AG09309 (cell line): ENCODE results near the gene SYNE3.

Experiments
- DNase-seq: peaks from one replicate; pipeline ENCODE4 v3.0.0-alpha.2; 2010; ENCODE audit warnings: low read depth
- H3K4me3 ChIP-seq: 2 replicates; pipeline ENCODE4 v1.5.1; 2011; ENCODE audit warnings: mild to moderate bottlenecking, low read depth, low read length, moderate library complexity; ENCODE audit not compliant: control insufficient read depth
- TF ChIP-seq, protein P1 (sequence below): IDR thresholded peaks from 2 replicates; pipeline ENCODE4 v1.5.1; 2011; ENCODE audit warnings: mild to moderate bottlenecking, low read depth, low read length, inconsistent platforms; ENCODE audit not compliant: insufficient read depth, control insufficient read depth; ENCODE audit errors: missing control alignments

SYNE3 gene

DNA sequence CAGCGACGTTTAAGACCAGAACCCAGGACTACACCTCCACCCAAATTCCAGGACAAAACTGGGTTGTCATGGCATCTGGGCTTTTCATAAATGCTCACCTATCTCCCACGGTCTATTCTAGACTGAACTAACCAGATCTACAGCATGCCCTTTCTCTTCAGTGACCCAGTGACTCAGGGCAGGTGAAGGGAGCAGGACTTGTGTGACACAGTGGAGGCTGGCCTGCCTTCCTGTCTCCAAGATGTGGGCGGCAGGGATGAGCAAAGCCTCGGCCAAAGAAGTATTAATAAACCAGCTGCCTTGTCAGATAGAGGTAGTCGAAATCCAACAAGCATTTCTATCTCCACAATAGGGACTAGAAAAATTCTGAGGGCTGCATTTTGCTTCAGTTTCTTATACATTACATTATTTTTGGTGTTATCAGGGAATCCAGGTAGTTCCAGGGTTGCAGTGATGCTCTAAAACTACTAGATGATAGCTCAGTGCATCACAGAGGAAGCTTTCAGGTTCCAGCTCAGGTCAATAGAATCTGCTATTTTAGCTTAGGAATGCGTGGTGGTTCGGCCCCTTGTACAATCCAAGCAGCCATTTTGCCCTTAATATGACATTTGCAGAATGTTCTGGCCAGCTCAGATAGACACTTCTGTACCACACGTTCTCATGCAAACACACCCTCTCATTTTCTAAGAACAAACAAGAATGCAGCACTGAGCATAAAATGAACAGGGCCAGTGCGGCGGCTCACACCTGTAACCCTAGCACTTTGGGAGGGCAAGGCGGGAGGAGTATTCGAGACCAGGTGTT is 14.2 kb upstream of the SYNE3 start:
- no peak for DNase-seq
- TF ChIP-seq, protein P1, sequence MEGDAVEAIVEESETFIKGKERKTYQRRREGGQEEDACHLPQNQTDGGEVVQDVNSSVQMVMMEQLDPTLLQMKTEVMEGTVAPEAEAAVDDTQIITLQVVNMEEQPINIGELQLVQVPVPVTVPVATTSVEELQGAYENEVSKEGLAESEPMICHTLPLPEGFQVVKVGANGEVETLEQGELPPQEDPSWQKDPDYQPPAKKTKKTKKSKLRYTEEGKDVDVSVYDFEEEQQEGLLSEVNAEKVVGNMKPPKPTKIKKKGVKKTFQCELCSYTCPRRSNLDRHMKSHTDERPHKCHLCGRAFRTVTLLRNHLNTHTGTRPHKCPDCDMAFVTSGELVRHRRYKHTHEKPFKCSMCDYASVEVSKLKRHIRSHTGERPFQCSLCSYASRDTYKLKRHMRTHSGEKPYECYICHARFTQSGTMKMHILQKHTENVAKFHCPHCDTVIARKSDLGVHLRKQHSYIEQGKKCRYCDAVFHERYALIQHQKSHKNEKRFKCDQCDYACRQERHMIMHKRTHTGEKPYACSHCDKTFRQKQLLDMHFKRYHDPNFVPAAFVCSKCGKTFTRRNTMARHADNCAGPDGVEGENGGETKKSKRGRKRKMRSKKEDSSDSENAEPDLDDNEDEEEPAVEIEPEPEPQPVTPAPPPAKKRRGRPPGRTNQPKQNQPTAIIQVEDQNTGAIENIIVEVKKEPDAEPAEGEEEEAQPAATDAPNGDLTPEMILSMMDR: no peak
- H3K4me3 ChIP-seq: no peak overlapping the region

- DNase-seq: no peak
- TF ChIP-seq, protein P1: no peak
- no peak overlapping the region for H3K4me3 ChIP-seq
These were observed 12.8 kb upstream of the SYNE3 start for GRCh38 chr14:95529216-95529615.

GRCh38 chr14:95527387-95528002 is 11.0 kb upstream of the SYNE3 start:
- TF ChIP-seq, protein P1: peak; percentile 67
- H3K4me3 ChIP-seq: no peak overlapping the region
- peak; percentile 71 for DNase-seq

DNA sequence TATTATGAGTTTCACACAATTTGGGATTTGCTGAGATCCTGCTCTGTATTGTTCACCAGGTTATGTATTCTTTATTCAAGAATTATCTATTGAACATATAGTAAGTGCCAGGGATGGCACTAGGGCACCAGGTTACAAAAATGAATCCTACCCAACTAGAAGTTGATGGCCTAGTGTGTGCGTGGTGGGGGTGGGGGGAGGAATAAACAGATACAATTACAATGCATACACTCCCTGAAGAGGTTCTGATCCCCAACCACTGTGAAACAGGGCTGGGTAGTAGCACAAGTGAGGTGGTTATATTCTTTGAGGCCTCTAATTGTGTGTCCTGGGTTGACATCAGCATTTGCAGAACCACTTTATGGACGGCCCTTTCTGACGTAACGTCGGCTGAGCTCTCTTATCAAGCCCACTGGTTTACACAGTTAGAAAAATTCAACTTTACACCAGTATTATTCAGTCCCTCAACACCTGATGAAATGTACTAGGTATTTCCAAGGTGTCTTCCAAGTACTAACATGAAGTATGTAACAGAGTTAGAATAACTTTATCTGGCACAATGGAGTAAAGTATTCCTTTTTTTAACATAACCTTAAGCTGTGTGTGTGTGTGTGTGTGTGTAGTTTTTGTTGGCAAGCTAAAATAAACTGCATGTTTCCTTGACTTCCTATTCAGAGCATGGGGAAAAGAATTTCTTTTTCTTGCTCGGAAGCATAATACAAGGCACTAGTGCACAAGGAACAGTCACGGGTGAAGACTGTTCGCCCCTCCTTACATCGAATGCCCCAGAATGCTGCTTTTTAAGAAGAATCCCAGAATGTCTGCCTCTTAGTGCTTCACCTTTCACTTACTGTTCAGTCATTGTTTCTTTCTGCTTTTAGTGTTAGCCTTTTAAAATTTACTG is 10.3 kb upstream of the SYNE3 start:
- TF ChIP-seq, protein P1: no peak
- no peak overlapping the region for H3K4me3 ChIP-seq
- no peak for DNase-seq

DNA sequence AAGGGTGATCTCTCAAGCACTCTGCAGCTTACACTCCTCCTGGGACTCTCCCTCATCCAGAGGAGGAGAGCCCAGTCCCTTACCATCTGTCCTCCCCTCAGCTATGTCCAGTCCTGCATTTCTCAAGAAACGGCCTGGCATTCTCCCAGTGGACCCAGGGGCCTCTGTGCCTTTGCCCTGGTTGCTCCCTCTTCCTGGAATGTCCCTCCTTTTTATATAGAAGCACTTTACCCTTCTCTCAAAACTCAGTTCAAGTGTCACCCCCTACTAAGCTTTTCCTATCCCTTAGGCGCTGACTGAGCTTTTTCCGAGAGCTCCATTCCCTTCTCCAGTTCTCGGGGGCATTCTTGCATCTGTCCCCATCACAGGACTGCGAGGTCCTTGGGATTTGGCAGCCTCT is 9.5 kb upstream of the SYNE3 start:
- TF ChIP-seq, protein P1: no peak
- no peak for DNase-seq
- no peak overlapping the region for H3K4me3 ChIP-seq

DNA sequence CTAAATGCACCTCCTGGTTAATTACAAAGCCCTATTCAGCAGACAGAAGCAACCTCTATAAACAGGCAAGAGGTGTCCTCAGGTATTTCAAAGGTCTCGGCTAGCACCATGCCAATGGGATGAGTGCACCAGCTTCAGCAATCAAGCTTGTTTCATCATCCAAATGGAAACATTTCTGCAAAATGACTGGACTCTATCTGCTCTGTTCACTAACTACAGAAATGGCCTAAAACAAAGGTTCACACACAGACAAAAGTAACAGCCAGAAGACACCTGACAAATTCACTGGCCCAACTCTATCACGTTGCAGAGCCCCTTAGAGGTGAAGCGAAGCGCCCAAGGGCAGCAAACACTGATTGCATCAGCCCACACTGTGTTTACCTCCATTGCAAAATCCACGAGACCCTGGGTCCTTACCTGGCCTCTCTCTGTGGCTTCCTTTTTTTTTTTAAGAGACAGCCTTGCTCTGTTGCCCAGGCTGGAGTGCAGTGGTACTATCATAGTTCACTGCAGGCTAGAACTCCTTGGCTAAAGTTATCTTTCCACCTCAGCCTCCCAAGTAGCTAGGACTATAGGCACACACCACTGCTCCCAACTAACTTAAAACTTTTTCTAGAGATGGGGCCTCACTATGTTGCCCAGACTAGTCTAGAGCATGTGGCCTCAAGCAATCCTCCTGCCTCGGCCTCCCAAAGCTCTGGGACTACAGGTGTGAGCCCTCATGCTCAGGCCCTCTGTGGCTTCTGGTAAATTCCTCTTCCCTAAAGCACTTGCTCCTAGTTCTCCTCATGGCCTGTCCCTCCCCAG is 8.5 kb upstream of the SYNE3 start:
- no peak overlapping the region for H3K4me3 ChIP-seq
- TF ChIP-seq, protein P1: no peak
- DNase-seq: no peak
